ENCODE results near the gene TPI1.

GRCh38 chr12:6840761-6841515, 26.4 kb upstream of the TPI1 start, which contains the start of gene GNB3:
- TF ChIP-seq, protein P1, sequence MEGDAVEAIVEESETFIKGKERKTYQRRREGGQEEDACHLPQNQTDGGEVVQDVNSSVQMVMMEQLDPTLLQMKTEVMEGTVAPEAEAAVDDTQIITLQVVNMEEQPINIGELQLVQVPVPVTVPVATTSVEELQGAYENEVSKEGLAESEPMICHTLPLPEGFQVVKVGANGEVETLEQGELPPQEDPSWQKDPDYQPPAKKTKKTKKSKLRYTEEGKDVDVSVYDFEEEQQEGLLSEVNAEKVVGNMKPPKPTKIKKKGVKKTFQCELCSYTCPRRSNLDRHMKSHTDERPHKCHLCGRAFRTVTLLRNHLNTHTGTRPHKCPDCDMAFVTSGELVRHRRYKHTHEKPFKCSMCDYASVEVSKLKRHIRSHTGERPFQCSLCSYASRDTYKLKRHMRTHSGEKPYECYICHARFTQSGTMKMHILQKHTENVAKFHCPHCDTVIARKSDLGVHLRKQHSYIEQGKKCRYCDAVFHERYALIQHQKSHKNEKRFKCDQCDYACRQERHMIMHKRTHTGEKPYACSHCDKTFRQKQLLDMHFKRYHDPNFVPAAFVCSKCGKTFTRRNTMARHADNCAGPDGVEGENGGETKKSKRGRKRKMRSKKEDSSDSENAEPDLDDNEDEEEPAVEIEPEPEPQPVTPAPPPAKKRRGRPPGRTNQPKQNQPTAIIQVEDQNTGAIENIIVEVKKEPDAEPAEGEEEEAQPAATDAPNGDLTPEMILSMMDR (IDR thresholded peaks at IDR 0.05), result no peak
- TF ChIP-seq POLR2A (IDR thresholded peaks at IDR 0.05) (no peak), EP300 (IDR thresholded peaks at IDR 0.05) (no peak)
